Prostate gland (tissue), 2 donors: ENCODE data around the gene VTA1. TPM values are rescaled to one million over a fixed set of nuclear protein-coding genes. Genes with fewer than 3 reads are reported as not detected.
"Not testable (repeated sequence)": the region's sequence is repeated elsewhere in the genome, so short reads cannot be mapped to it uniquely, and the experiment has no call there.

ENCODE experiments used
- DNase-seq: peaks from one replicate; pipeline ENCODE4 v3.0.0-alpha.2; 2019; ENCODE audit warnings: low spot score
- H3K27ac ChIP-seq, 2 donors: fragments of 200-600 bp; sonication (generic); 2 replicates each; pipeline ENCODE4 v1.5.1; 2017 to 2019
- H3K27me3 ChIP-seq: fragments of 200-600 bp; sonication (generic); replicated peaks from 2 replicates; pipeline ENCODE4 v1.5.1; 2019; ENCODE audit not compliant: insufficient read depth
- H3K36me3 ChIP-seq, 2 donors: fragments of 200-600 bp; sonication (generic); 1 replicate in 1 of 2; 2 replicates in 1 of 2; pipeline versions ENCODE4 v1.5.1 to v1.8.1; 2017 to 2019
- H3K4me1 ChIP-seq: fragments of 200-600 bp; sonication (generic); replicated peaks from 2 replicates; pipeline ENCODE4 v1.5.1; 2019
- H3K4me3 ChIP-seq, 2 donors: fragments of 200-600 bp; sonication (generic); 2 replicates each; pipeline ENCODE4 v1.5.1; 2017 to 2019
- H3K9me3 ChIP-seq: fragments of 200-600 bp; sonication (generic); 2 replicates; pipeline ENCODE4 v1.5.1; 2017
- CTCF ChIP-seq, 4 experiments: fragments of 200-600 bp in 2 of 4; fragments of 450-650 bp in 2 of 4; sonication (generic) in 2 of 4; IDR thresholded peaks; 1 replicate in 3 of 4; 2 replicates in 1 of 4; pipeline ENCODE4 v1.5.1; 2016 to 2019; ENCODE audit warnings: antibody characterized with exemption in 4 of 4, mild to moderate bottlenecking in 2 of 4, moderate library complexity in 2 of 4
- POLR2A ChIP-seq: fragments of 450-650 bp; IDR thresholded peaks from one replicate; pipeline ENCODE4 v1.6.1; 2016; ENCODE audit warnings: antibody characterized with exemption, mild to moderate bottlenecking
- POLR2AphosphoS5 ChIP-seq: sonication (generic); formaldehyde crosslinking; IDR thresholded peaks from one replicate; pipeline ENCODE4 v1.6.1; 2017; ENCODE audit warnings: antibody characterized with exemption
- WGBS: methylation state at CpG from one replicate; pipeline ENCODE4 v1.1.5; 2018; 5-methylcytosine and 5-hydroxymethylcytosine counted together
- intact Hi-C: fragments of 100-400 bp; cut with DNase I; formaldehyde crosslinking; loops from one replicate; pipeline ENCODE4 v1.14.2; 2022
- total RNA-seq, 2 donors: library from RNA; depleted of rRNA; stranded (reverse); fragments of >200 nt; gene quantifications; one replicate each; pipeline ENCODE4 v1.1.0, GENCODE V29; 2016

Gene VTA1
- total RNA-seq, 2 donors from 2014 or later, result 38.5 to 44.7 TPM

GRCh38 chr6:142185641-142186040 is 38.6 kb downstream of the VTA1 start:
- WGBS, result 100% methylated on average over 1 of the region's 1 CpG
- TF ChIP-seq POLR2A (no peak), CTCF (IDR thresholded peaks at IDR 0.05) (no peak), POLR2AphosphoS5 (no peak)
- H3K27ac ChIP-seq, result no peak overlapping the region
- intact Hi-C loops, result no loop called here
- no peak for DNase-seq
- H3K4me1 ChIP-seq, result no peaks in the 10 kb centered on the region
- no peaks in the 10 kb centered on the region for H3K36me3 ChIP-seq
- H3K9me3 ChIP-seq, result no peaks in the 10 kb centered on the region
- no peaks in the 10 kb centered on the region for H3K27me3 ChIP-seq
- H3K4me3 ChIP-seq, result no peak overlapping the region

- Histone ChIP-seq H3K27me3 (no peaks in the 10 kb centered on the region), H3K36me3 (no peaks in the 10 kb centered on the region), H3K27ac (no peak overlapping the region), H3K4me3 (no peak overlapping the region), H3K4me1 (no peaks in the 10 kb centered on the region), H3K9me3 (no peaks in the 10 kb centered on the region)
- intact Hi-C loops, result no loop called here
- WGBS, result 37% methylated on average over 1 of the region's 1 CpG
- DNase-seq, result no peak
- TF ChIP-seq POLR2AphosphoS5 (no peak), POLR2A (no peak), CTCF (IDR thresholded peaks at IDR 0.05) (no peak)
Measured at GRCh38 chr6:142187209-142187608, 40.1 kb downstream of the VTA1 start.

- H3K4me1 ChIP-seq, H3K36me3 ChIP-seq, H3K9me3 ChIP-seq, DNase-seq, intact Hi-C loops, H3K27ac ChIP-seq, H3K4me3 ChIP-seq, H3K27me3 ChIP-seq: not testable (repeated sequence)
- 89% methylated on average over 8 of the region's 8 CpGs for WGBS
Measured at GRCh38 chr6:142188341-142188740, 41.3 kb downstream of the VTA1 start.

- no peak for TF ChIP-seq POLR2AphosphoS5
- no peak for TF ChIP-seq CTCF (IDR thresholded peaks at IDR 0.05)
- no peak for TF ChIP-seq POLR2A
- H3K27me3 ChIP-seq, result no peaks in the 10 kb centered on the region
- 65% methylated on average over 2 of the region's 2 CpGs for WGBS
Measured at GRCh38 chr6:142189057-142189456, 42.0 kb downstream of the VTA1 start.

GRCh38 chr6:142192343-142192742 is 45.3 kb downstream of the VTA1 start:
- intact Hi-C loops, result no loop called here
- Histone ChIP-seq H3K4me1 (no peaks in the 10 kb centered on the region), H3K27me3 (no peaks in the 10 kb centered on the region), H3K36me3 (no peaks in the 10 kb centered on the region), H3K4me3 (no peak overlapping the region), H3K27ac (no peak overlapping the region), H3K9me3 (no peaks in the 10 kb centered on the region)
- TF ChIP-seq CTCF (IDR thresholded peaks at IDR 0.05) (no peak), POLR2A (no peak), POLR2AphosphoS5 (no peak)
- 98% methylated on average over 1 of the region's 1 CpG for WGBS
- DNase-seq, result no peak

More at GRCh38 chr6:142189057-142189456, 42.0 kb downstream of the VTA1 start:
- no peak for DNase-seq
- H3K4me1 ChIP-seq, result no peaks in the 10 kb centered on the region
- H3K4me3 ChIP-seq, result no peak overlapping the region
- H3K36me3 ChIP-seq, result no peaks in the 10 kb centered on the region
- H3K9me3 ChIP-seq, result no peaks in the 10 kb centered on the region
- intact Hi-C loops, result no loop called here
- no peak overlapping the region for H3K27ac ChIP-seq
